Mesenchymal stem cell (in vitro differentiated cells and primary cell): Measurements from ENCODE around the gene CACNA1I.

Experiments
- DNase-seq: peaks from one replicate; pipeline ENCODE4 v3.0.0-alpha.2; 2013
- H2AFZ ChIP-seq: one replicate; pipeline ENCODE4 v1.6.1; 2013; ENCODE audit warnings: low read depth, mild to moderate bottlenecking, control low read depth, inconsistent platforms, low read length, moderate library complexity
- H2AK5ac ChIP-seq: 2 replicates; pipeline ENCODE4 v1.6.1; 2013; ENCODE audit warnings: low read length, moderate library complexity, mild to moderate bottlenecking, inconsistent platforms; ENCODE audit not compliant: severe bottlenecking
- H2BK120ac ChIP-seq: one replicate; pipeline ENCODE4 v1.6.1; 2013; ENCODE audit warnings: low read depth, mild to moderate bottlenecking, inconsistent platforms, low read length, moderate library complexity
- H2BK12ac ChIP-seq, 2 experiments: one replicate each; pipeline ENCODE4 v1.6.1; 2013; ENCODE audit warnings: inconsistent platforms in 2 of 2, low read length in 2 of 2, mild to moderate bottlenecking in 2 of 2, moderate library complexity in 2 of 2, control low read depth in 1 of 2
- H2BK15ac ChIP-seq: one replicate; pipeline ENCODE4 v1.6.1; 2013; ENCODE audit warnings: mild to moderate bottlenecking, low read depth, inconsistent platforms; ENCODE audit not compliant: poor library complexity, severe bottlenecking
- H2BK5ac ChIP-seq: 2 replicates; pipeline ENCODE4 v1.6.1; 2013; ENCODE audit warnings: low read depth, mild to moderate bottlenecking, low read length, control low read depth, inconsistent platforms; ENCODE audit not compliant: poor library complexity, severe bottlenecking
- H3K14ac ChIP-seq, 2 experiments: one replicate each; pipeline ENCODE4 v1.6.1; 2013; ENCODE audit warnings: inconsistent platforms in 2 of 2, low read length in 2 of 2, control low read depth in 1 of 2, mild to moderate bottlenecking in 1 of 2, moderate library complexity in 1 of 2
- H3K18ac ChIP-seq, 2 experiments: one replicate each; pipeline ENCODE4 v1.6.1; 2013; ENCODE audit warnings: inconsistent platforms in 2 of 2, low read length in 2 of 2, control low read depth in 1 of 2, low read depth in 1 of 2, mild to moderate bottlenecking in 1 of 2
- H3K23ac ChIP-seq, 2 experiments: one replicate each; pipeline ENCODE4 v1.6.1; 2013; ENCODE audit warnings: inconsistent platforms in 2 of 2, low read length in 2 of 2, mild to moderate bottlenecking in 2 of 2, moderate library complexity in 2 of 2, control low read depth in 1 of 2
- H3K27ac ChIP-seq: 2 replicates; pipeline ENCODE4 v1.5.1; 2013; ENCODE audit warnings: mild to moderate bottlenecking, moderate library complexity, low read length, control low read depth, inconsistent platforms; ENCODE audit not compliant: poor library complexity, severe bottlenecking
- H3K27me3 ChIP-seq, 2 experiments: 2 replicates each; pipeline versions ENCODE4 v1.6.1 to v1.7.0; 2013; ENCODE audit warnings: low read length in 2 of 2, mild to moderate bottlenecking in 2 of 2, moderate library complexity in 2 of 2, control low read depth in 1 of 2, inconsistent platforms in 1 of 2; ENCODE audit not compliant: control insufficient read depth in 1 of 2, insufficient read depth in 1 of 2
- H3K36me3 ChIP-seq, 2 experiments: 2 replicates each; pipeline versions ENCODE4 v1.6.1 to v1.7.0; 2013; ENCODE audit warnings: low read length in 2 of 2, control low read depth in 1 of 2, inconsistent platforms in 1 of 2, low read depth in 1 of 2, mild to moderate bottlenecking in 1 of 2; ENCODE audit not compliant: insufficient read depth in 2 of 2, control insufficient read depth in 1 of 2
- H3K4ac ChIP-seq, 2 experiments: one replicate each; pipeline ENCODE4 v1.6.1; 2013; ENCODE audit warnings: inconsistent platforms in 2 of 2, low read length in 2 of 2, mild to moderate bottlenecking in 2 of 2, moderate library complexity in 2 of 2, control low read depth in 1 of 2, low read depth in 1 of 2
- H3K4me1 ChIP-seq: 2 replicates; pipeline ENCODE4 v1.6.1; 2013; ENCODE audit warnings: low read depth, low read length, control low read depth; ENCODE audit not compliant: control insufficient read depth, insufficient read depth
- H3K4me2 ChIP-seq: 2 replicates; pipeline ENCODE4 v1.6.1; 2013; ENCODE audit warnings: low read length, mild to moderate bottlenecking, inconsistent platforms; ENCODE audit not compliant: poor library complexity, severe bottlenecking
- H3K4me3 ChIP-seq, 2 experiments: 2 replicates each; pipeline versions ENCODE4 v1.5.1 to v1.7.0; 2013; ENCODE audit warnings: low read length in 2 of 2, mild to moderate bottlenecking in 2 of 2, control low read depth in 1 of 2, low read depth in 1 of 2; ENCODE audit not compliant: insufficient read depth in 1 of 2
- H3K79me1 ChIP-seq: replicated peaks from 2 replicates; pipeline ENCODE4 v1.6.1; 2013; ENCODE audit warnings: mild to moderate bottlenecking, control low read depth, low read length, inconsistent platforms; ENCODE audit not compliant: poor library complexity, severe bottlenecking
- H3K9ac ChIP-seq: 2 replicates; pipeline ENCODE4 v1.7.0; 2013; ENCODE audit warnings: mild to moderate bottlenecking, low read length, moderate library complexity
- H3K9me3 ChIP-seq: 2 replicates; pipeline ENCODE4 v1.7.0; 2013; ENCODE audit warnings: mild to moderate bottlenecking, low read length; ENCODE audit not compliant: control insufficient read depth
- H4K8ac ChIP-seq: one replicate; pipeline ENCODE4 v1.6.1; 2013; ENCODE audit warnings: inconsistent platforms, mild to moderate bottlenecking, low read length, moderate library complexity
- H4K91ac ChIP-seq: one replicate; pipeline ENCODE4 v1.6.1; 2013; ENCODE audit warnings: mild to moderate bottlenecking, low read length, inconsistent platforms
- WGBS: methylation state at CpG from one replicate; pipeline ENCODE4 v1.1.7; 2013; ENCODE audit warnings: mixed read lengths; 5-methylcytosine and 5-hydroxymethylcytosine counted together

CACNA1I gene

DNA sequence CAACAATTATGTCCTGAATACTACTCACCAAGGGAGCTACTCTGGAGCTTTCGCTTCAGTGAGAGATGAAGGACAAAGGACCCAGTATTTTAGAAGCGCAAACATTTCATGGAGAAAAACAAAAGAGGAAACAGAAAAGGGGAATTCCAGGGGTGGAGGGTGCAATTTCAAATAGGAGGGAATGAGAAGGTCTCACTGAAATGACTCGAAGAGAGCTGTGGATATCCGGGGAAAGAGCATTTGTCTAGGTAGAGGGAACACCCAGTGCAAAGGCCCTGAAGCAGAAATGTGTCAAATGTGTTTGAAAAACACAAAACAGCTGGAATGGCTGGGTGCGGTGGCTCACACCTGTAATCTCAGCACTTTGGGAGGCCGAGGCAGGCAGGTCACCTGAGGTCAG is 40.4 kb upstream of the CACNA1I start:
- WGBS = 95% methylated on average over 6 of the region's 6 CpGs
- peak overlapping the region; percentile 44 for H3K9ac ChIP-seq

DNA sequence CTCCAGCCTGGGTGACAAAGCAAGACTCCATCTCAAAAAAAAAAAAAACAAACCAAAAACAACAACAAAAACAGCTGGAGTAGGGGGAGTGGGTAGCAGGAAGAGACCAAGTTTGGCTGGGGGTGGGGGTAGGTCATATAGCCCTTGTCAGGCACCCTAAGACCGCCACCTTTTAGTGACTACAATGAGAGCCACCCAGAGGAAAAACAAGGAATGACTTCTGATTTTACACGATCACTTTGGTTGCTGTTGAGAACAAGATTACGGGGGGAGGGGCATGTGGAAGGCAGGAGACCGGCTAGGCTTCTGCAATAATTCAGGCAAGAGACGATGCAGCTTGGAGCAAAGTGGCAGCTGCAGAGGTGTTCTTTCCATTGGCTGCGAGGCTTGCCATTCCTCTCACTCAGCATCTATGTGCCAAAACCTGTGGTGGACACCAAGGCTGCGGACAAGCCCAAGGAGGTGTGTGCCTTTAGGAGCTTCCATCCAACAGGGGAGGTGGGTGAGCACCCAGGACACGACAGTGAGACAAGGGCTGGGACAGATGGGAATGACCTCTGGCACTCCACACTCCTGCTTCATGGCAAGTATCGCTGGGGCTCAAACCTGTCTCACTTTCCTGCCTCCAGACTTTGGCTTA is 39.7 kb upstream of the CACNA1I start:
- Histone ChIP-seq H2AK5ac (no peak overlapping the region), H2BK15ac (no peak overlapping the region)

More for the DNA sequence above, 40.4 kb upstream of the CACNA1I start:
- no peak overlapping the region for H3K4me3 ChIP-seq
- no peak overlapping the region for H2AFZ ChIP-seq
- H3K4me2 ChIP-seq = no peak overlapping the region
- H2BK12ac ChIP-seq = no peak overlapping the region
- peaks cover 39 to 44% of the 10 kb centered on the region in 2 experiments for H3K36me3 ChIP-seq
- H2AK5ac ChIP-seq = no peak overlapping the region
- H3K4me1 ChIP-seq = peaks cover 44% of the 10 kb centered on the region
- no peak overlapping the region for H3K14ac ChIP-seq
- H3K79me1 ChIP-seq = peaks cover 17% of the 10 kb centered on the region
- H3K9me3 ChIP-seq = no peaks in the 10 kb centered on the region
- H3K27me3 ChIP-seq = no peaks in the 10 kb centered on the region
- H3K4ac ChIP-seq = no peak overlapping the region
- H3K23ac ChIP-seq = no peak overlapping the region
- no peak overlapping the region for H2BK120ac ChIP-seq
- no peak overlapping the region for H4K8ac ChIP-seq
- H4K91ac ChIP-seq = no peak overlapping the region
- no peak overlapping the region for H2BK5ac ChIP-seq
- no peak overlapping the region for H3K27ac ChIP-seq
- no peak overlapping the region for H2BK15ac ChIP-seq
- H3K18ac ChIP-seq = no peak overlapping the region
- DNase-seq = no peak

DNA sequence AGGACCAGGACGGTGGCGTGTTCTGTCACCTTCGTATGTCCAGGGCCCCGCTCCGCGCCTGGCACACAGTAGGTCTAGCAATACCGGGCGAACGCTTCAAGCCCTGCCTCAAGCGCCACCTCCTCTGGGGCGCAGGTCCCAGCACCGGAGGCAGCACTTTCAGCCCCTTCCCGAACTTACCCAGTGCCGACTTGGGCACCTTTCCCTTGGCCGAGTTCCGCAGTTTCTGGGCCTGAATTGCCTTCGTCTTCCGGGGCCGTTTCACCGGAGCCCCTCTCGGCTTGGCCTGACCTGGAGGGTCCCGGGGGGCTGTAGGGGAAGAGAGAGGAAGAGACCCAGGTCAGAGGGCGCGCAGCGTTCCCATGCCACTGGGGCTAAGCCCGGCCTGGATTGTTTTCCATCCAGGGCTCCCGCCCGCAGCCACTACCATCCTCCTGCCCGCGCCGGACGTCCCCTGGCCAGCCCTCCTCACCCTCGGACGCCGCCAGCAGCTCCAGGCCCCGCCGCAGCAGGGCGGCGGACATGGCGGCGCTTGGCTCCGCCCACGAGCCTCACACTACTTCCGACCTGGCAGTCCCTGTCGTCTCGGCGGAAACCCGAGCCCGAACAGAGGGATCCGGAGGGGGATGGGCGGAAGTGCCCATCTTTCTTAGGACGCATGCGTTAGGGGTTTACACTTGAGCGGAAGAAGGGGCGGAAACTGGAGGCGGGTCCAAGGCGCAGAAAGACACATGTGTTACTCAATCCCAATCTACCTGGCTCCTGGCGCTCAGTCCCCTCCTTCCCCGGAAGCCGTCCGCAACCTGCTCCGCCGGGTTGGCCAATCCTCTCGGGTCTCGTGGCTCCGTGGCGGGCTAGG is 38.1 kb upstream of the CACNA1I start, which contains the start of gene RPS19BP1:
TSS of gene RPS19BP1 (minus strand) at position 534 of the 859 bp plus-strand sequence. CDS start at position 524, 10 bp downstream.
- no peaks in the 10 kb centered on the region for H3K9me3 ChIP-seq
- H2BK5ac ChIP-seq = peak within 1 kb of the TSS; percentile 21

More for the DNA sequence above, 39.7 kb upstream of the CACNA1I start:
- 66% methylated on average over 9 of the region's 9 CpGs for WGBS
- no peak overlapping the region for H2BK120ac ChIP-seq
- H3K9me3 ChIP-seq = no peaks in the 10 kb centered on the region
- no peak overlapping the region for H4K8ac ChIP-seq
- H3K23ac ChIP-seq = peak overlapping the region in 1 of 2 experiments; percentile 85
- H4K91ac ChIP-seq = no peak overlapping the region
- no peak overlapping the region for H3K4me2 ChIP-seq
- no peak overlapping the region for H3K18ac ChIP-seq
- no peak overlapping the region for H3K27ac ChIP-seq
- H3K36me3 ChIP-seq = peaks cover 38 to 39% of the 10 kb centered on the region in 2 experiments
- H3K4me1 ChIP-seq = peaks cover 43% of the 10 kb centered on the region
- peak; percentile 75 for DNase-seq
- H3K4me3 ChIP-seq = peak overlapping the region in 1 of 2 experiments; percentile 88
- H3K27me3 ChIP-seq = peaks cover 2 to 4% of the 10 kb centered on the region in 2 experiments
- H2AFZ ChIP-seq = no peak overlapping the region
- H3K14ac ChIP-seq = no peak overlapping the region
- H3K4ac ChIP-seq = no peak overlapping the region
- H2BK12ac ChIP-seq = no peak overlapping the region
- no peak overlapping the region for H2BK5ac ChIP-seq
- H3K9ac ChIP-seq = peak overlapping the region; percentile 96
- peaks cover 15% of the 10 kb centered on the region for H3K79me1 ChIP-seq

DNA sequence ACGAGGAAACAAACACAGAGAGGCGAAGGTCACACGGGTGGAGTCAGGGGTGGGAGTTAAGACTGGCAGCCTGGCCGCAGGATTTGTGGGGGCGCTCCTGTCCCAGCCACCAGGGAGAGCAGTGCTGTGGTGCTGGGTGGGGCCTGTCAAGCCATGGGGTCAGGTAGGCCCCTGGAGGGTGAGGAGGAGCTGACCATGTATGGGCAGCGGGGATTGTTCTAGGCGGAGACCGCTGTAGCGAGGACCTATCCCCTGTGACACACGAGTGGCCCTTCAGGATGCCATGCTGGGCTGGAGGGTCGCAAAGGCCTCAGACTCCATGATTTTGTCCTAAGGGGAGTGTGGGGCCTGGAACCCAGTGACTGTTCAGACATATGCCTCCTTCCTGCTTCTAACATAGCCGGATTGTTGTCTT is 36.5 kb upstream of the CACNA1I start:
- peak overlapping the region; percentile 91 for H4K8ac ChIP-seq
- H2BK12ac ChIP-seq = peak overlapping the region; percentile 59 to 60
- no peak overlapping the region for H2BK5ac ChIP-seq
- H2AFZ ChIP-seq = peak overlapping the region; percentile 47
- peak overlapping the region; percentile 55 for H2AK5ac ChIP-seq
- H2BK15ac ChIP-seq = peak overlapping the region; percentile 41
- whole genome bisulfite sequencing = 87% methylated on average over 12 of the region's 12 CpGs
- H3K23ac ChIP-seq = no peak overlapping the region
- no peak overlapping the region for H3K27ac ChIP-seq
- H3K79me1 ChIP-seq = peaks cover 12% of the 10 kb centered on the region
- peak overlapping the region; percentile 8 for H4K91ac ChIP-seq
- no peaks in the 10 kb centered on the region for H3K9me3 ChIP-seq
- H3K9ac ChIP-seq = peak overlapping the region; percentile 51
- DNase-seq = no peak
- no peak overlapping the region for H3K14ac ChIP-seq
- H2BK120ac ChIP-seq = no peak overlapping the region
- peaks cover 19% of the 10 kb centered on the region for H3K4me1 ChIP-seq
- H3K4me3 ChIP-seq = no peak overlapping the region
- peaks cover 11 to 17% of the 10 kb centered on the region in 2 experiments for H3K27me3 ChIP-seq
- peak overlapping the region in 1 of 2 experiments; percentile 57 for H3K4ac ChIP-seq
- no peak overlapping the region for H3K18ac ChIP-seq
- no peak overlapping the region for H3K4me2 ChIP-seq
- peaks cover 19% of the 10 kb centered on the region in 2 experiments for H3K36me3 ChIP-seq

More for the DNA sequence above, 38.1 kb upstream of the CACNA1I start, which contains the start of gene RPS19BP1:
- peak within 1 kb of the TSS; percentile 80 for H2AFZ ChIP-seq
- H3K23ac ChIP-seq = peak within 1 kb of the TSS; percentile 81 to 87
- peak within 1 kb of the TSS in 1 of 2 experiments; percentile 96 for H3K14ac ChIP-seq
- H3K27me3 ChIP-seq = peaks cover 7 to 13% of the 10 kb centered on the region in 2 experiments
- H3K18ac ChIP-seq = peak within 1 kb of the TSS; percentile 96 to 97
- H4K8ac ChIP-seq = peak within 1 kb of the TSS; percentile 94
- peak within 1 kb of the TSS; percentile 87 for H3K4me2 ChIP-seq
- peaks cover 15% of the 10 kb centered on the region for H3K79me1 ChIP-seq
- H3K4ac ChIP-seq = peak within 1 kb of the TSS; percentile 42 to 92
- H2BK120ac ChIP-seq = peak within 1 kb of the TSS; percentile 58
- H3K4me3 ChIP-seq = peak within 1 kb of the TSS; percentile 83 to 88
- peaks cover 36% of the 10 kb centered on the region for H3K4me1 ChIP-seq
- H4K91ac ChIP-seq = peak within 1 kb of the TSS; percentile 91
- under 1% methylated on average over 49 of the region's 67 CpGs for WGBS
- DNase-seq = peak; percentile 98
- H3K9ac ChIP-seq = peak within 1 kb of the TSS; percentile 96
- H2BK15ac ChIP-seq = peak within 1 kb of the TSS; percentile 96
- H2BK12ac ChIP-seq = peak within 1 kb of the TSS in 1 of 2 experiments; percentile 45
- H2AK5ac ChIP-seq = peak within 1 kb of the TSS; percentile 78
- peaks cover 33 to 35% of the 10 kb centered on the region in 2 experiments for H3K36me3 ChIP-seq
- H3K27ac ChIP-seq = peak within 1 kb of the TSS; percentile 71
